Fibroblast of pulmonary artery (primary cell): Measurements from ENCODE around the gene SCIN.

Experiments
- DNase-seq: peaks from one replicate; pipeline ENCODE4 v3.0.0-alpha.2; 2010; ENCODE audit warnings: low read depth
- H3K4me3 ChIP-seq: replicated peaks from 2 replicates; pipeline ENCODE4 v1.5.1; 2011; ENCODE audit warnings: low read depth, mild to moderate bottlenecking, control low read depth, low read length, moderate library complexity
- CTCF ChIP-seq: IDR thresholded peaks from 2 replicates; pipeline ENCODE4 v1.5.1; 2011; ENCODE audit warnings: mild to moderate bottlenecking, control low read depth, low read length, inconsistent platforms; ENCODE audit errors: missing control alignments

The SCIN gene

GRCh38 chr7:12569673-12570072 is 847 bp upstream of the SCIN start:
- no peak for DNase-seq
- no peak overlapping the region for H3K4me3 ChIP-seq
- no peak for TF ChIP-seq CTCF

- TF ChIP-seq CTCF = no peak
- peak; percentile 10 for DNase-seq
- peak overlapping the region; percentile 41 for H3K4me3 ChIP-seq
These were observed 369 bp upstream of the SCIN start for GRCh38 chr7:12570168-12570533.

- no peak for TF ChIP-seq CTCF
- H3K4me3 ChIP-seq = no peak overlapping the region
- no peak for DNase-seq
These were observed 1.2 kb downstream of the SCIN start for GRCh38 chr7:12571691-12572090.

GRCh38 chr7:12572941-12573575 is 2.5 kb downstream of the SCIN start:
- no peak for DNase-seq
- no peak overlapping the region for H3K4me3 ChIP-seq
- TF ChIP-seq CTCF = no peak

GRCh38 chr7:12573885-12574284 is 3.4 kb downstream of the SCIN start:
- no peak for TF ChIP-seq CTCF
- H3K4me3 ChIP-seq = no peak overlapping the region
- no peak for DNase-seq

- TF ChIP-seq CTCF = no peak
- no peak overlapping the region for H3K4me3 ChIP-seq
- DNase-seq = no peak
These were observed 8.6 kb downstream of the SCIN start for GRCh38 chr7:12578930-12579640.

- no peak for DNase-seq
- TF ChIP-seq CTCF = no peak
- H3K4me3 ChIP-seq = no peak overlapping the region
These were observed 11.4 kb downstream of the SCIN start for GRCh38 chr7:12581897-12582296.
